Hematopoietic multipotent progenitor cell (in vitro differentiated cells): ENCODE data around the gene CCT8L2. TPM values are rescaled to one million over a fixed set of nuclear protein-coding genes. Genes with fewer than 3 reads are reported as not detected.
"Not testable (repeated sequence)": the region's sequence is repeated elsewhere in the genome, so short reads cannot be mapped to it uniquely, and the experiment has no call there.

Experiments
- DNase-seq, 3 donors: peaks; one replicate each; pipeline ENCODE4 v3.0.0-alpha.2; 2011 to 2015; ENCODE audit warnings: low read depth in 2 of 3, low spot score in 2 of 3
- total RNA-seq: library from RNA; depleted of rRNA; stranded (reverse); fragments of >200 nt; gene quantifications from one replicate; pipeline ENCODE4 v1.2.3, GENCODE V29; 2012

The CCT8L2 gene
- under 0.01 TPM for total RNA-seq

GRCh38 chr22:16592710-16593109 lies at the start of gene CCT8L2:
TSS of gene CCT8L2 (minus strand) at chr22:16592810. CDS start at chr22:16592550, 260 bp downstream.
- not testable (repeated sequence) for DNase-seq

GRCh38 chr22:16635442-16635841 lies 42.8 kb upstream of the CCT8L2 start:
- not testable (repeated sequence) for DNase-seq

GRCh38 chr22:16634092-16634491 lies 41.5 kb upstream of the CCT8L2 start:
- DNase-seq = not testable (repeated sequence)

- not testable (repeated sequence) for DNase-seq
Observed at GRCh38 chr22:16628476-16628875, 35.9 kb upstream of the CCT8L2 start.

GRCh38 chr22:16625018-16625417 lies 32.4 kb upstream of the CCT8L2 start:
- not testable (repeated sequence) for DNase-seq

- not testable (repeated sequence) for DNase-seq
Observed at GRCh38 chr22:16623595-16623994, 31.0 kb upstream of the CCT8L2 start.

GRCh38 chr22:16617516-16617915 lies 24.9 kb upstream of the CCT8L2 start:
- not testable (repeated sequence) for DNase-seq

- DNase-seq = not testable (repeated sequence)
Observed at GRCh38 chr22:16616390-16616938, 23.9 kb upstream of the CCT8L2 start.

- DNase-seq = not testable (repeated sequence)
Observed at GRCh38 chr22:16615606-16616245, 23.1 kb upstream of the CCT8L2 start.

- peak in 1 of 3 donors; percentile 29 for DNase-seq
Observed at GRCh38 chr22:16609548-16610261, 17.1 kb upstream of the CCT8L2 start.

- no peak for DNase-seq
Observed at GRCh38 chr22:16608931-16609330, 16.3 kb upstream of the CCT8L2 start.

GRCh38 chr22:16604257-16604998 lies 11.8 kb upstream of the CCT8L2 start:
- not testable (repeated sequence) for DNase-seq

- not testable (repeated sequence) for DNase-seq
Observed at GRCh38 chr22:16603770-16604242, 11.2 kb upstream of the CCT8L2 start.

- peak in 1 of 3 donors; percentile 9 for DNase-seq
Observed at GRCh38 chr22:16603448-16603768, 10.8 kb upstream of the CCT8L2 start.

- peak in 1 of 3 donors; percentile 27 for DNase-seq
Observed at GRCh38 chr22:16602728-16603447, 10.3 kb upstream of the CCT8L2 start.

- DNase-seq = not testable (repeated sequence)
Observed at GRCh38 chr22:16602224-16602727, 9.7 kb upstream of the CCT8L2 start.

GRCh38 chr22:16601437-16602223 lies 9.0 kb upstream of the CCT8L2 start:
- DNase-seq = peak in 2 of 3 donors; percentile 62 to 70

- peak in 2 of 3 donors; percentile 86 to 91 for DNase-seq
Observed at GRCh38 chr22:16600644-16601436, 8.2 kb upstream of the CCT8L2 start.
